ENCODE measurements around the gene DSCAM.

DSCAM gene

GRCh38 chr21:40553781-40554180 lies 293.2 kb downstream of the DSCAM start:
- no peak for DNase-seq (ENCODE audit: low read depth in 2 of 2)

DNA sequence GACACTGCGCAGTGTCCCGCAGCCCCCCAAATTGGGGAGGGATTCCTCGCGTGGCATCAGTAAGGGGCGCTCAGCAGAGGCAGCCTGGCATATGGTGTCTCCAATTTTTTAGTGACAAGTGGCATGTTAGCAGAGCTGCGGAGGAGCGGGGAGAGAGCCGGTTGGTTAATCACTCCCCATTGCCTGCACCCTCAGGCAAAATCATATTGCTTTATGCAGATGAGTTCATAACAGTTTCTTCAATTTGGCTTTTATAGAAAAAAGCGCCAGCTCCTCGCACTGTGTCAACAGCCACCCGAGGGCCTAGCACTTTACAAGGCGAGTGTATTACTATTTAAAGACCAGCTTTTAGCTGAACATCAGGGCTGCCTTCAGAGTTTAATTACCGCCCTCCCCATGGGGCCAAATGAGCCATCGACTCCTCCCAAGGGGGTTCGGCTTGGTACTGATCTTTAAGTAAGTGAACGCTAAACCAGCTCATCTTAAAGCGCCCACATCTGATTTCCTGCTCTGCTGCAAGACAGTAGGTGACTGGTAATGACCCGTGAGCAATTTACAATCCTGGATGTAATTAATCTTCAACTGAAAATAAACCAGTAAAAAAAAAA lies 298.9 kb downstream of the DSCAM start:
- no peak for DNase-seq (ENCODE audit: low read depth in 2 of 2)

DNA sequence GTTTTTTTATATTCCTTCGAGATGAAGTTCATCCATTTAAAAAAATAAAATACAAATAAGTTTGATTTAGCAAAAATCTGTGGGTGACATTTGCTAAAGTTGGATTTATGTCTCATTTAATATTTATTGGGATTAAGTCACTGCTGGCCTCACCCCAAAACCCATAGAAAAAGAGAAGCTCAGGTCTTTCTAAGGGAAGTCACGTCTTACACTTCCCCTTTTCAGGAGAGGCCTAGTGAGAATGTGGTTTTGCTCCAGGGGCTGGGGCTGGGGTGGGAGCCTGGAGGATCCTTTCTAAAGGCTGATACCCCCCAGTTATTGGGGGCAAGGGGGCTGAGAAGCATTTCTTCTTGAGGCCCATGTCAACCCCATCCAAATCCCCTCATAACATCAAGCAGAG lies 300.3 kb downstream of the DSCAM start:
- DNase-seq (ENCODE audit: low read depth in 2 of 2): no peak

DNA sequence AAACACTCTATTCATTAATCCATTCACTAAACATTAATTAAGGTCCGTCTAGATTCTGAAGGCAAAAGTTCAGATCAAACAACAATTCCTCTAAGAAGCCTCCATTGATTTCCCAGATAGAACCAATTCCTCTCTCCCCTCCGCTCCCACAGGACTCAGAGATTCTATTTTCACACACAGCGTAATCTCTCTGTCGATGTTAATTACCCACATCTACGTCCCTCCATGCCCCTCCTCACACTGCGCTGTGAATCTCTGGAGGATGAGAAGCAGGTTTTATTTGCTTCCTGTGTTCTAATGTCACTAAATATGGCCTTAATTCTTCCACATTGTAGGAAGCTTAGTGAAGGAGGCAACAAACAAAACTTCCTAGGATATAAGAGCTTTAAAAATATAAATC lies 306.7 kb downstream of the DSCAM start:
- DNase-seq (ENCODE audit: low read depth in 2 of 2): no peak

DNA sequence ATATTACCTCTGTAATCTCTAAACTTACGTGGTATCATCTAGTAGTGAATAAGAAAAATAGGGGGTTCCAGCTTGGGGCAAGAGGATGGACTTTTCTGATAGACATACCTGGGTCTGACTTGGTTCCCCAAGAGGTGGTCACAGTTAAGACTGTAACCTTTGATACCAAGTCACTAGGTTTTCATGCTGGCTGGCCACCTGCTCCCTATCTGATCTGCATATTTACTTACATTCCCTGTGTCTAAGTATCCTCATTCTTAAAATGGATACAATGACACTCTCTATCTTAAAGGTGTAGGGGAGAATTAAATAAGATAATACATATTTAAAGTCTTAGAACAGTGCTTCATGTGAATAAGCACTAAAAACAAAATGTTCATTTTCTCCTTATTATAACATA lies 312.1 kb downstream of the DSCAM start:
- no peak for DNase-seq (ENCODE audit: low read depth in 2 of 2)

GRCh38 chr21:40531431-40532110 lies 315.4 kb downstream of the DSCAM start:
- DNase-seq (ENCODE audit: low read depth in 2 of 2): no peak

DNA sequence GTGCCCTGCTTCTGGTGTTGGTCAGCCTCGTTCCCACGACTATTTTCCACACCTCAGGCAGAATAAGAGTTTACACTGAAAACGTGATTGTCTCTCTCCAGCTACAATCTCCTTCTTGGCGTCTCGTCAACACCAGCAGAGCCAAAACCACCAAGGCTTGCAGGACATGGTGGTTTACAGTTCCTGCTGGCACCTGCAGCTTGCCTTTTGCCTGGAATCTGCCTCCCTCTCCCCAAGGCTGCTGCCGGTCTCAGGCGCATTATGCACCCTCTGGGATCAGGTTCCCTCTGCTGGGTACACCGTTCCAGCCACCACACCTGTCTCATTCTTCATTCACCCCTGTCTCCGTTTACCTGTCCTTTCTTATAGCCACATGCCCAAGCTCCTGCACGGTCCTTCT lies 315.9 kb downstream of the DSCAM start:
- no peak for DNase-seq (ENCODE audit: low read depth in 2 of 2)

DNA sequence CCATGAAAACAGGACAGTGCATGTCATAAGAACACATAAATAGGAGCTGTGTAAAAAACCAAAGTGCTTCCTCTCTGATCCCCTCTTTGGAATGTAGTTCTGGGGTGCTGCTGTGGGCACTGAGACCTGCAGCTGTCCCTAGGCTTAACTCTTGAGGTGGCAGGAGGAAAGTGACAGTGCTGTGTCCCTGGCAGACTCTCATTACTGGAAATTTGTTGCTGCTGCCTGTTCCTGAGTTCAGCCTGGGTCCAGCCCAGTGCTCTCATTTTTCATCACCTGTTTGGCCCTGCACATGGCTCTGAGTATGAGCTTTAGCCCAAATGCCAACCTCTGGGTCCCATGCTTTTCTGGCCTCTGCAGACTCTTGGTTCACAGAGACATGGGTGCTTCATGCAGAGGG lies 329.3 kb downstream of the DSCAM start:
- no peak for DNase-seq (ENCODE audit: low read depth in 2 of 2)

GRCh38 chr21:40516335-40516734 lies 330.6 kb downstream of the DSCAM start:
- DNase-seq (ENCODE audit: low read depth in 2 of 2): no peak

DNA sequence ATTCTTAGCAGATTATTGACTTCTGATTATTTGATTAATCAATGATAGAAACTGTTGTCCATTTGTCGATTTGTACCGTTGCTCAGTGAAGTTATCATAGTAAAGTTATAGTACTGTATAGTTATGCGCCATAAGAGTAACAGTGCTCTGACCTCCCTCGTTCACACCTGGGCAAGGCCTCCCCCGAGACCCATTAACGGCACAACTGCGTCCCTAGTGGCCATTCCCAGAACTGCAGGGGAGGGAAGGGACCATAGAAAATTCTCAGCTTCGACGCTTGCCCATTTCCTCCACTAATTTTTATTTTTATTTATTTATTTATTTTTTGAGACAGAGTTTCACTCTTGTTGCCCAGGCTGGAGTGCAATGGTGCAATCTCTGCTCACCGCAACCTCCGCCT lies 334.4 kb downstream of the DSCAM start:
- DNase-seq (ENCODE audit: low read depth in 2 of 2): no peak

DNA sequence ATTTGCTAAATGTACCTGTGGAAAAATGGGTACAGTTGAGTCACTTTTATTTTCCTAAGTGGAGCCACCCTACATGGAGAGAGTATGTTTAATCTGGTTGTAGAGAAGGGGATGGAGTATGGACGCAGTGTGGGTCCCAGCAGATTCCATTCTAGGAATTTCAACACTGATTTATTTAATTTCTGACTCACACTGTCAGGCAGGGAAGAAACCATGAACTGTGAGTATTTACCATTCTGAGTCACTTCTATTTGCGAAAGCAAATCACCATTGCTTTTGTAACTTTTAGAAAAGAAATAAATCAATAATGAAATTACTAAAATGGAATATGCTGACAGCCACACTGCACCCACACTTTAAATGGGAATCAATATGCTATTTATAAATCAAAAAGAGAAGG lies 339.0 kb downstream of the DSCAM start:
- DNase-seq (ENCODE audit: low read depth in 2 of 2): no peak

DNA sequence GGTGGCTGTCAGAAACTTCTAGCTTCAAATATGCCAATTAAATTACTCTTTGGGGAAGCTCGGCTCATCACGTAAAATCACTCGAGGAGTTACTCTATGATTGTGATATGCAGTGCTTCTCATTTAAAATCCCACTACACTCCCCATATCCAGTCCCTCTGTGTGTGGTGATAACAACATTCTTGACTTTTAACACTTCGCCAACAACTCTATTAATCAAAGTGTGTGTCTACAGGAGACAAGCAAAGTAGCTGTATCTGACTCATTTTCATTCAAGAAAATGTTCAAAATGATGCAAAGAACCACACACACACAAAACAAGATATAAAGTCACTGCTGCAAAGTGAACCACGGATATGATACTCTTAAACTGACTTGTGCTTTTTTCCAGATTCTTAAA lies 341.3 kb downstream of the DSCAM start:
- DNase-seq (ENCODE audit: low read depth in 2 of 2): no peak

DNA sequence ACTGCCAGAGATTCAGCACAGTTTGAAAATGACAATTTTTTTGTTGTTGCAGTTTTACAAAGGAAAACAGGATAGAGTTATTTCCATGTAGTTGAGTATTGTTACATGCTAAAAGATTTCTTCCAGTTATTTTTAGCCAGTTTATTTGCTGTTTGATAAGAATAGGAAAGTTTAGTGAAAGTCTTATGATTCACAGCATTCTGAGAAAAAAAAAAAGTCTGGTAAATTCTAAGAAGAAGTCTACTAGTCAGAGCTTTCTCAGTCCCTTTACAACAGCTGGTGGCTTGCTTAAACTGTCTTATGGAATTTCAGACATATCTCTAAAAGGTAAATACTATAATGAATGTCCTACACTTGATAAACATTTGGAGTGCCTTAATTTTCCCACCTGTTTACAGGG lies 341.7 kb downstream of the DSCAM start:
- DNase-seq (ENCODE audit: low read depth in 2 of 2): no peak

GRCh38 chr21:40504825-40505224 lies 342.1 kb downstream of the DSCAM start:
- no peak for DNase-seq (ENCODE audit: low read depth in 2 of 2)

DNA sequence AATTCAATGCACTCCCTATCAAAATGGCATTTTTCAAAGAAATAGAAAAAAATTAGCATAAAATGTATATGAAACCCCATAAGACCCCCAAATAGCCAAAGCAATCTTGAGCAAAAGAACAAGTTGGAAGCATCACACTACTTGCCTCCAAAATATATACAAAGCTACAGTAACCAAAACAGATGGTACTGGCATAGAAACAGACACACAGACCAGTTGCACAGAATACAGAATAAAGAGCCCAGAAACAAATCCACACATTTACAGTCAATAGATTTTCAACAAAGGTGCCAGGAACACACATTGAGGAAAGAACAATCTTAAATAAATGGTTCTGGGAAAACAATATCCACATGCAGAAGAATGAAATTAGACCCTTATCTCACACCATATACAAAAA lies 350.8 kb downstream of the DSCAM start:
- no peak for DNase-seq (ENCODE audit: low read depth in 2 of 2)

- no peak for DNase-seq (ENCODE audit: low read depth in 2 of 2)
Observed at GRCh38 chr21:40490408-40490807, 356.6 kb downstream of the DSCAM start.

GRCh38 chr21:40489001-40489400 lies 358.0 kb downstream of the DSCAM start:
- no peak for DNase-seq (ENCODE audit: low read depth in 2 of 2)

DNA sequence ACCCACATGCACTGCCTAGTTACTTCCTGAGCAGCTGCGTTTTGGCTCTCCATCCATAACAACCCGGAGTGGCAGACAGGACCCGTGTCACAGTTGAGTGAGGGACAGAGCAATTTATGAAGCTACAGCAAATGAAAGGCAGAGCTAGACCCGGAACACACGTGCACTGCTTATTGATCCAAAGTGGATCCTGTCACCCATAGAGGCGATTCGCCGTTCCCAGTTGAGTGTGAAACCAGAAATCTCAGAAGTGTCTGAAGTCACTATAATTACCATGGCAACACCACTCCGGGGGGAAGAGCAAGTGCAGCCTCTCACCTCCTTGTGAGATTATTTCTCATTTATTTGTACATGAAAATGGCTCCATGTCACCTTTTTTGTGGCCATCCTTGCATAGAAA lies 365.2 kb downstream of the DSCAM start:
- no peak for DNase-seq (ENCODE audit: low read depth in 2 of 2)

DNA sequence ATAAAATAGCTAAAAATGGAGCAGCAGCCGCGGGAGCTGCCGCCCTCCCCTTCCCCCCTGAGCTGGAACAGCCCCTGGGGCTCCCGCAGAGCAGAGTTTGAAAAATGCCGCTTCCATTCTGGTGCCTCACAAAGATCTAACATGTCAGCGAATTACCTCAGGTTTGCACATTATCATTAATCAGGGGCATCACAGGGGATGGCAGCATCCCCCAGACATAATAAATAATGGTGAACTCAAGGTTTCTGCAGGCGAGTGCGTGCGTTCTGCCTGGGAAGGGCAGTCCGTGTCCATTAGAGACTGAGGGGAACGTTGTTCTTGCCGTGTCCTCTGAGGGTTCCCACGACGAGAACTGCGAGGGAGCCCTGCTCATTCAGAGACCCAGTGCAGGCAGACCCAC lies 372.4 kb downstream of the DSCAM start:
- no peak for DNase-seq (ENCODE audit: low read depth in 2 of 2)

- DNase-seq (ENCODE audit: low read depth in 2 of 2): no peak
Observed at GRCh38 chr21:40472013-40472412, 374.9 kb downstream of the DSCAM start.

DNA sequence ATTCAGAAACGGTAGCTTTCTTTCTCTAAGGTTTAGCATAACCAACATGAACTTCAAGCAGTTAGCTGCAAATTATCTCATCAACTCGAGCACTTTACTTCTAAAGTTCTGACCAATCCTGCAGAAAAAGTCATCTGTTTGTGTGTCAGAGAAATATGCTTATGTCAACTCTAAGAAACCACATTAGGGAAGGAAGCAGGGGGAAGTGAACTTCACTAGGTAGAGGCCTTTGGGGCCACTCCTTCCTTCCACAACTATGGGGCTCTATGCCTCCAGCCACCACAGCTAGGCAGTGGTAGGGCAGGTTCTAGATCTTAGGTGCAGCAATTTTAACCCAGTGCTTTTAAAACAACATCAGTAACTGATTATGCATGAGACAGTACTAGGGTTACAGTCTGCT lies 375.9 kb downstream of the DSCAM start:
- DNase-seq (ENCODE audit: low read depth in 2 of 2): no peak

- DNase-seq (ENCODE audit: low read depth in 2 of 2): no peak
Observed at GRCh38 chr21:40466893-40467483, 380.0 kb downstream of the DSCAM start.

GRCh38 chr21:40465382-40465781 lies 381.6 kb downstream of the DSCAM start:
- no peak for DNase-seq (ENCODE audit: low read depth in 2 of 2)

- DNase-seq (ENCODE audit: low read depth in 2 of 2): no peak
Observed at GRCh38 chr21:40463176-40463575, 383.8 kb downstream of the DSCAM start.
